GM18951 (cell line): ENCODE data around the gene STAT5B.
"Not testable (repeated sequence)": the region's sequence is repeated elsewhere in the genome, so short reads cannot be mapped to it uniquely, and the experiment has no call there.

Source experiments
- POLR2A ChIP-seq: IDR thresholded peaks from 4 replicates; pipeline ENCODE4 v1.6.1; 2011; ENCODE audit warnings: mild to moderate bottlenecking; ENCODE audit not compliant: insufficient read length, insufficient read depth; ENCODE audit errors: extremely low read depth
- in situ Hi-C: fragments of 300-500 bp; cut with MboI; formaldehyde crosslinking; loops from one replicate; pipeline ENCODE4 v1.12.0; 2022; ENCODE audit warnings: low sequenced_read_pairs, mixed read lengths, inconsistent platforms; ENCODE audit not compliant: unreplicated experiment

Gene STAT5B

DNA sequence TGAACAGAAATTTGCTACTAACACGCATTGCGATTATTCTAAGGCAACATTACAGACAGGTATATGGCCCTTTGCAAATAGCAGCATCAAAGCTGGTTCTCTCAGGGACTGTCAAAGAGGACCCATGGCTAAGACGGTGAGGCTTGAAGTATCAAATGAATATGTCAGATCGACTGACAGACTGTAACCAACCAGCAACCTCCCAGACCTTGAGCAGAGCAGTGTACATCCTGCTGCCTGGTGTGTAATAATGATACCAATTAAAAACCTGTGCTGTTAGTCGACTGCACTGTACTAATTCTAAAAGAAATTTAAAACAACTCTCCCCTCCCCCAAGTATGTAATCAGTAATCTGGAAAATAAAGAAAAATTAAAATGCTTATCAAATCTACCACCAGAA, 46.0 kb downstream of the STAT5B start:
- TF ChIP-seq POLR2A, result no peak
- in situ Hi-C loops, result no loop called here

DNA sequence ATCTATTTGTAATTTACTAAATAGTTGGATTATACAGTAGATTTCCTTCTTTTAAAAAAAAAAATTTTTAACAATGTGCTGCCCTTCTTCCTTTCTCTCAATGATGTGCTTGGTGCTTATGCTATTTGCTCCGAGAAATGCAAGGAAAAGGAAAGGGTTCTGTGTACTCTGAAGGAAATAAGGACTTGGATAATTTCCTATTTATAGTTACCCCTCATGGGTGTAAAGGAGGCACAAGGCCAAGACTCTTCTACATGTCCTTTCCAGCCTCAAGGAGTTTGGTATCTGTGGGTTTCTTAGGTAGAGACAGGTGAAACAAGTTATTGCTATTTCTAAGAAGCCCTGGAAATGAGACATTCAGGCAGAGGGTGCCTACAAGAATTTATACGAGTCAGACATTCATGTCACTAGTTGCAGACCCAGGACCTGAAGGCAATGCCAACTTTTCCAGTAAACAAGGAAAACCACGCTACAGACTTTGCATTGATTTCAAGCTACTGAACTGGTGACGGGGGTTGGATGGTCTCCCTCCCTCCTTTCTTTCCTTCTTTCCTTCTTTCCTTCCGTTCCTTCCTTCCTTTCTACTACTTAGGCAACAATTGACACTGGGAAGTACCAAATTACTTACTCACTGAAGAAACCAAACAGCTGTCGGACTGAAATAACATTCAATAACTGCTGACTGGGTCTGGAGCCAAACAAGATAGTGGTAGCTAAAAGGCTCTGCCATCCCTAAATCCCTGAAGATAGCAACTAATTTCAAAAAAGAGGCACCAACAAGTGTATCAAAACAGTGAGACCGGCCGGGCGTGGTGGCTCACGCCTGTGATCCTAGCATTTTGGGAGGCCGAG, 48.1 kb downstream of the STAT5B start:
- no peak for TF ChIP-seq POLR2A
- in situ Hi-C loops, result no loop called here

DNA sequence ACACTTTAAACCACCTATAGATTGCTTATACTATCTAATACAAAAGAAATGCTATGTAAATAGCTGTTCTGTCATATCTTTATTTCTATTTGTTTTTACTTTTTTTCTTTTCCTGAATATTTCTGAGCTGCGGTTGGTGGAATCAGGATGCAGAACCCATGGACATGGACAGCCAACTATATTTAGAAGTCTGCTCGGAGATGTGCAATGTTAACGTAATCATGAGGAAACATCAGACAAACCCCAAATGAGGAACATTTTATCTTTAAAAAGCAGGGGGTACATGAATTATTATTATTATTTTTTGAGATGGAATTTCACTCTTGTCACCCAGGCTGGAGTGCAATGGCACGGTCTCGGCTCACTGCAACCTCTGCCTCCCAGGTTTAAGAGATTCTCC, 50.5 kb downstream of the STAT5B start:
- no peak for TF ChIP-seq POLR2A
- in situ Hi-C loops, result no loop called here

DNA sequence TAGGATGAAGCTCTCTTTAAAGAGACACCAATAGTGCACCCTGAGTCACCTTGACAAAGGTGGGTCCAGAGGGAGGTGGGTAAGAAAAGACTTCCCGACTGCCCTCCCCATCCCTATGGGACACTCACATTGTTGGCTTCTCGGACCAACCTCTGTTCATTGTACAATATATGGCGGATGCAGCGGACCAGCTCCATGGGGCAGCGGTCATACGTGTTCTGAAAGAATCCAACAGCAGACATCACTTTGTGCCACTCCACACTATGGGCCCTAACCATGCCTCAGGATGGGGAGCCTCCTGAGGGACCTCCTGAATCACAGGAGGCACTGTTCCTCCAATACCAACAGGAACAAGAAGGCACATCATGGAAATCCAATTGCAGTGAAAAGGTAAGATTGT, 51.5 kb downstream of the STAT5B start:
- in situ Hi-C loops, result no loop called here
- TF ChIP-seq POLR2A, result no peak

DNA sequence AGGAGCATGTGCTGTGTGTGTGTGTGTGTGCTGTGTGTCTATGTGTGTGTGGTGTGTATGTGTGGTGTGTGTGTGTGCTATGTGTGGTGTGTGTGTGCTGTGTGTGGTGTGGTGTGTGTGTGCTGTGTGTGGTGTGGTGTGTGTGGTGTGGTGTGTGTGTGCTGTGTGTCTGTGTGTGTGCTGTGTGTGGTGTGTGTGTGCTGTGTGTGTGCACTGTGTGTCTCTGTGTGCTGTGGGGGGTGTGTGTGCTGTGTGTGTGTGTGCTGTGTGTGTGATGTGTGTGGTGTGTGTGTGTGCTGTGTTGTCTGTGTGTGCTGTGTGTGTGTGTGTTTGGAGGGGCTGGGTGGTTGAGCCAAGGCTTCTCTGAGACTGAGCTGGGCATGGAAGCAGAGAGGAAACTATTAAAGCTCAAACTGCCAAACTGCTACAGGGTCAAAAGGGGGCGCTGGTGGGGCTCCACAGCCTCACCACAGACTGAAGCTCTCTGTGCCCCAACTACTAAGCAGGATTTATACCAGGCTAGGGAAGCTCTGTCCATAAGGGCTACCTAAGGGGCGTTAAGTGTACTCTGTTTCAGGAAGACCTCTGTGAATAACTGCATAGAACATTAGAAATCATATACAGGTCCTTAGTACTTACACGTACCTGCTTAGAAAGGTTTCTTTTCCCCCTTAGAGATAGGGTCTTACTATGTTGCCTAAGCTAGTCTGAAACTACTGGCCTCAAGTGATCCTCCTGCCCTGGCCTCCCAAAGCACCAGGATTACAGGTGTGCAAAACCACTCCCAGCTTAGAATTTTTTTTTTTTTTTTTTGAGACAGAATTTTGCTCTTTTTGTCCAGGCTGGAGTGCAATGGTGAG, 54.1 kb downstream of the STAT5B start:
- no peak for TF ChIP-seq POLR2A

DNA sequence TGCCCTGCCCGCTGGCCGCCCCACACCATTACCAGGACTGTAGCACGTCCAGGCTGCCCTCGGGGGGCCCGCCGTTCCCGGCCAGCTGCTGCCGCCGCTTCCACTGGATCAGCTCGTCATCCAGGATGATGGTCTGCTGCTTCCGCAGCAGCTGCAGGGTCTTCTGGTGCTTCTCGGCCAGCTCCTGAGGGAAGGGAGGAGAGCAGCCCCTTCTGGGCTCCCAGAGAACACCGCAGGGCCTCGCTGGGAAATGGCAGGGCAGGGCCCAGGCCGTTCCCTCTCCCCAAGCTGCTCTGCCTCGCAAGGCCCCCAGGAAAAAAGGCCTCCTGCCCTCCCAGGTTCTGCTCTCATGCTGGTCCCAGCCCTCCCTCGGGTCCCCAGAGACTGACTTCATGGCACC, 56.9 kb downstream of the STAT5B start:
- in situ Hi-C loops, result not testable (repeated sequence)

More for the DNA sequence above, 54.1 kb downstream of the STAT5B start:
- in situ Hi-C loops, result no loop called here

DNA sequence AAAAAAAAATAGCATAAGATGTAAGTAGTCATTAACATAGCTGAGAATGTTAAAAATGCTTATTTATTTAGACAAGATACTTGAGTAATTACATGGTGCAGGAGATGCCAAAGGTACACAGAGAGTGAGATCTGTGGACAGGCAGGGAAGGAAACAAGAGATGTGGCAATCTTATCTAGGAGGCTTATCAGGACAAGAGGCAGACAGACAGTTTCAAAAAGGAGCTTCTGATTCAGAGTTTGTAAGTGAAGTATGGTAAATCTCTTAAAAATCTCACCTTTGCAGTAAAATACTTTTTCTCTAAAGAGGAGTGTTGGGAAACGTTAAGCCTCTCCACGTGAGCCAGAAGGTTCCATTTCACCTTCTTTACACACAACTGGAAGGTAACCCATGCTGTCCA, 62.0 kb downstream of the STAT5B start:
- in situ Hi-C loops, result no loop called here

DNA sequence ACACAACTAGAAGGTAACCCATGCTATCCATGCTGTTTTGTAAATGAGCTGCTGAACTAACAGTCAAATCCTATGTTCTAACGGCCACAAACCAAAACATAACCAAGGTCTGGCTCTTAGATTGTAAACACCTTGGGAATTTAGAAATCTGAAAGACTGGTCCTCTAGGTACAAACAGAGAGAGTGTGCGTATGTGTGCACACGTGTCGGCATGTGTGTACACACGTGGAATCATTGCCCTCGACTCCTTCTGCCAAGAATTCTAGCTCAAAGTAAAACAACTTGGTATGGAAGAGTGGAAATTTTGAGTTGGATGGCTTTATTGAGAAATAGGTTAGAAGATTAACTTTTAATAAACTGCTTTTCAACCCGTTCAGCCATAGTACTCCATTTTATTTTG, 63.8 kb downstream of the STAT5B start:
- TF ChIP-seq POLR2A, result no peak
- in situ Hi-C loops, result no loop called here

More for the DNA sequence above, 62.0 kb downstream of the STAT5B start:
- no peak for TF ChIP-seq POLR2A

DNA sequence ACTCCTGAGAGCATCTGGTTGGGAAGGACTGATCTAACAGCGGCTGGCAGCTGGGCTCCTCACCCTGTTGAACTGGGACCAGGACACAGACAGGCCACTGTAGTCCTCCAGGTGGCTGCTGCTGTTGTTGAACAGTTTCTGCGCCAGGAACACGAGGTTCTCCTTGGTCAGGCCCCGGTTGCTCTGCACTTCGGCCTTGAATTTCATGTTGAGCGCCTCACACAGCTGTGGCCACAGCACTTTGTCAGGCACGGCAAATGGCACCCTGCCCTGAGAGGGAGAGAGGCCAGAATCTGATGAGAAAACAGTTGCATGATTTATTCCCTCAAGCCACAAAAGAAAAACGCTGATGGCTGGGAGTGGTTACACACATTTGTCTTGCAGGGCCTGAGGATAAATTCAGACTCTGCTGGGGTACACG, 64.3 kb downstream of the STAT5B start:
- in situ Hi-C loops, result not testable (repeated sequence)

DNA sequence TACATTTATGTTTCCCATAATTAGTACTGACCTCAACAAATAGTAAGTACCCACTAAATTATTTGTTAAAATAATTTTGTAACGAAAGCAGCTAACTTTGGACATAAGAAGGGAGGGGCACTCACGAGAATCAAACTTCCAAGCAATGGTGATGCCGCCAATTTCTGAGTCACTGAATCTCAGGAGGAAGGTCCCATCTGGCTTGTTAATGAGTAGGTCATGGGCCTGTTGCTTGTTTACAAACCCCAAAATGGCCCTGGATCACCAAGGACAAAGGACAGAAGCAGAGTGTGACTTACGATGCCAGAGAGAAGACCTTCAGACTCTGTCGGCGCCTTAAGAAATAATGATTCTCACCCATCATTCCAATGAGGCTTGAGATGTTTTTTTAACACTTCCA, 66.1 kb downstream of the STAT5B start:
- TF ChIP-seq POLR2A, result no peak
- in situ Hi-C loops, result no loop called here

DNA sequence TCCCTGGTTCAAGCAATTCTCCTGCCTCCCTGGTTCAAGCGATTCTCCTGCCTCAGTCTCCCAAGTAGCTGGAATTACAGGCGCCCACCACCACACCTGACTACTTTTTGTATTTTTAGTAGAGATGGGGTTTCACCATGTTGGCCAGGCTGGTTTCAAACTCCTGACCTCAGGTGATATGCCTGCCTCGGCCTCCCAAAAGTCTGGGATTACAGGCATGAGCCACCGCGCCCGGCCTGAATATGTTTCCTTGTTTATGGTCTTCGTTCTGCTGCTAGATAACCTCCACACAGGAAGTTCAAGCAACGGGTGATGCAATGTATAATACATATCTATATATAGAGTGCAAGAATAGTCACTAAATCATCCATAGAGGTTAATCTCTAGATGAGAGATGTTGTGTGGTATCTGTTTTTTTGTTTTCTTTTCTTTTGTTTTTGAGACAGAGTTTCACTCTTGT, 70.0 kb downstream of the STAT5B start:
- in situ Hi-C loops, result not testable (repeated sequence)

DNA sequence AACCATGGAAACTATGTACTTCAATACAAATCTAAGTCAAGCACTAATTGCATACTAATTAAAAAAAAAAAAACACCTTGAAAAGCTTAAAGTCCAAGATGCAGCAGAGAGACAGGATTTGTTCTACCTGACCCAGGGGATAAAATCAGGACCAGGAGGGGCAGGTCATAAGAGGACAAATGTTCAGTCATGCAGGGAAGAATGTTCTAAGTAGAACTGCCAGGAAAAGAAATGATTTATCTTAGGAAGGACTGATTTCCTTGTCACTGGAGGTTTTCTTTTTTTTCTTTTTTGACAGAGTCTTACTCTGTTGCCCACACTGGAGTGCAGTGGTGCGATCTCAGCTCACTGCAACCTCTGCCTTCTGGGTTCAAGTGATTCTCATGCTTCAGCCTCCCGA, 72.8 kb downstream of the STAT5B start:
- in situ Hi-C loops, result no loop called here
- no peak for TF ChIP-seq POLR2A

DNA sequence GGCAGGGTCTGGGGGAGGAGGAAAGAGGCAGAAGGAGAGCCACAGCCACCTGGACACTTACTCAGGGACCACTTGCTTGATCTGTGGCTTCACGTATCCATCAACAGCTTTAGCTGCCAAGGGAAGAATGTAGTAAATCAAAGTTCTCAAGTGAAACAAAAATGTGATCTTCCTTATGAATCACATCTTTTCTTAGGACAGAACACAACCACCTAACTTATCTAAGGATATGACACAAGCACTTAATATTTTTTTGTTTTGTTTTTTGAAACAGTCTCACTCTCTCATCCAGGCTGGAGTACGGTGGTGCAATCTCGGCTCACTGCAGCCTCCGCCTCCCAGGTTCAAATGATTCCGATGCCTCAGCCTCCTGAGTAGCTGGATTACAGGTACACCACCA, 73.5 kb downstream of the STAT5B start:
- in situ Hi-C loops, result no loop called here
- no peak for TF ChIP-seq POLR2A

DNA sequence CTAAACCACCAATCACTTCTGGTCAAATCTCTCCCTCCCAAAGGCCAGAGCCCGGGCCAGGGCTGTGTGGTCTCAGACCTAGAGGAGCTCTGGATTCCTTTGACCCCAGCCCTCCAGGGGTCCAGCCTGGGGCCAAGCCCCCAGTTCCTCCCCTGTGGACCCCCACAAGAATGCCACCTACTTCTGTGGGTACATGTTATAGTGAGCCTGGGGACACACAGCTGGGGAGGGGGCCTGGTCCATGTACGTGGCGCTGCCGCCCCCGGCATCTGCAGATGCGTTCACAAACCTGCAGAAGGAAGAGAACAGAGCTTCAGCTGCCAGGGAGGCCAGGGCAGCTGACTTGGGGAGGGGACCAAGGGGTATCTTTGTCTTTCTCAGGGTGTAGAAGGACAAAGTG, 74.0 kb downstream of the STAT5B start:
- TF ChIP-seq POLR2A, result no peak
- in situ Hi-C loops, result no loop called here

DNA sequence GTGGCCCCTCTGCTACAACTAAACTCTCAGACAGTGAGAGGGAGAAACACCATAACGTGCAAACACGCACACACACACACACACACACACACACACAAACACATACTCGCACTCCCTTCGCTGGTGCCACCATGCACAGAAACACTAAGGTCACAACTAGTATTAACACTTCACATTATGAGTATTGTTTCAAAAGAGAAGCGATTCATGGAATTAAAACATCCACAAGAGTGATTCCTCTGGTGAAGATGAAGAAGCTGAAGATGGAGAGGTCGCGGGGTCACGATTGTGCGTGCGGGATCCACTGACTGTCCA, 74.8 kb downstream of the STAT5B start:
- in situ Hi-C loops, result no loop called here
- TF ChIP-seq POLR2A, result no peak
